HG03097 (cell line): ENCODE measurements around the gene CCDC15.

Experiments
- ATAC-seq: cut with Tn5 transposase; IDR thresholded peaks from one replicate; pipeline ENCODE4 v1.9.1; 2021; ENCODE audit not compliant: unreplicated experiment, low FRiP score

Gene CCDC15

GRCh38 chr11:124953753-124954589, at the start of gene CCDC15:
CCDC15 (plus strand) TSS chr11:124954202; CDS start chr11:124954733, 531 bp downstream.
- ATAC-seq = peak; percentile 97

GRCh38 chr11:124915541-124916369, 38.2 kb upstream of the CCDC15 start:
- no peak for ATAC-seq

GRCh38 chr11:124916370-124916710, 37.7 kb upstream of the CCDC15 start:
- ATAC-seq = no peak

GRCh38 chr11:124917115-124917637, 36.8 kb upstream of the CCDC15 start:
- no peak for ATAC-seq

GRCh38 chr11:124918950-124919349, 35.1 kb upstream of the CCDC15 start, which contains the start of gene HEPN1:
HEPN1 (plus strand) TSS chr11:124919250.
- ATAC-seq = no peak

GRCh38 chr11:124919898-124920297, 34.1 kb upstream of the CCDC15 start:
- no peak for ATAC-seq

- no peak for ATAC-seq
Measured at GRCh38 chr11:124920356-124920755, 33.6 kb upstream of the CCDC15 start.

- ATAC-seq = no peak
Measured at GRCh38 chr11:124920870-124921609, 33.0 kb upstream of the CCDC15 start.

- ATAC-seq = no peak
Measured at GRCh38 chr11:124922831-124923230, 31.2 kb upstream of the CCDC15 start.

GRCh38 chr11:124923296-124923695, 30.7 kb upstream of the CCDC15 start:
- no peak for ATAC-seq

GRCh38 chr11:124928942-124929665, 24.9 kb upstream of the CCDC15 start:
- ATAC-seq = no peak

GRCh38 chr11:124930799-124931198, 23.2 kb upstream of the CCDC15 start:
- ATAC-seq = no peak

GRCh38 chr11:124934862-124935547, 19.0 kb upstream of the CCDC15 start:
- ATAC-seq = no peak

GRCh38 chr11:124935548-124936514, 18.2 kb upstream of the CCDC15 start, which contains the start of gene HEPACAM:
HEPACAM (minus strand) TSS chr11:124936047; CDS start chr11:124936006, 41 bp downstream.
- no peak for ATAC-seq

- no peak for ATAC-seq
Measured at GRCh38 chr11:124937336-124937935, 16.6 kb upstream of the CCDC15 start.

- ATAC-seq = no peak
Measured at GRCh38 chr11:124938206-124938765, 15.7 kb upstream of the CCDC15 start.

GRCh38 chr11:124938970-124939369, 15.0 kb upstream of the CCDC15 start:
- no peak for ATAC-seq
